Hepatocyte (in vitro differentiated cells): ENCODE measurements around the gene CTR9.

Experiments used
- CTCF ChIP-seq: fragments of 200-600 bp; sonication (generic); IDR thresholded peaks from 2 replicates; pipeline ENCODE4 v1.5.1; 2016; ENCODE audit warnings: antibody characterized with exemption, mild to moderate bottlenecking; ENCODE audit not compliant: poor library complexity
- EZH2 ChIP-seq: fragments of 200-600 bp; sonication (generic); IDR thresholded peaks from 2 replicates; pipeline ENCODE4 v1.6.1; 2016; ENCODE audit warnings: antibody characterized with exemption, mild to moderate bottlenecking, borderline replicate concordance
- EZH2phosphoT487 ChIP-seq: fragments of 200-600 bp; sonication (generic); IDR thresholded peaks from one replicate; pipeline ENCODE4 v1.6.1; 2018; ENCODE audit warnings: antibody characterized with exemption, mild to moderate bottlenecking, low read depth, moderate library complexity; ENCODE audit not compliant: unreplicated experiment, severe bottlenecking

- TF ChIP-seq CTCF = no peak
- no peak for TF ChIP-seq EZH2phosphoT487
- TF ChIP-seq EZH2 = no peak
Observed at GRCh38 chr11:10829139-10829538, 78.1 kb downstream of the CTR9 start.
